ENCODE results near the gene TMEM179B.

The TMEM179B gene

GRCh38 chr11:62830904-62831519, 43.8 kb downstream of the TMEM179B start:
- peak overlapping the region; percentile 73 for H3K27ac ChIP-seq
- no peak for TF ChIP-seq CTCF (conservative IDR thresholded peaks at IDR 0.05)
- TF ChIP-seq ZFX (IDR thresholded peaks at IDR 0.05) = no peak

DNA sequence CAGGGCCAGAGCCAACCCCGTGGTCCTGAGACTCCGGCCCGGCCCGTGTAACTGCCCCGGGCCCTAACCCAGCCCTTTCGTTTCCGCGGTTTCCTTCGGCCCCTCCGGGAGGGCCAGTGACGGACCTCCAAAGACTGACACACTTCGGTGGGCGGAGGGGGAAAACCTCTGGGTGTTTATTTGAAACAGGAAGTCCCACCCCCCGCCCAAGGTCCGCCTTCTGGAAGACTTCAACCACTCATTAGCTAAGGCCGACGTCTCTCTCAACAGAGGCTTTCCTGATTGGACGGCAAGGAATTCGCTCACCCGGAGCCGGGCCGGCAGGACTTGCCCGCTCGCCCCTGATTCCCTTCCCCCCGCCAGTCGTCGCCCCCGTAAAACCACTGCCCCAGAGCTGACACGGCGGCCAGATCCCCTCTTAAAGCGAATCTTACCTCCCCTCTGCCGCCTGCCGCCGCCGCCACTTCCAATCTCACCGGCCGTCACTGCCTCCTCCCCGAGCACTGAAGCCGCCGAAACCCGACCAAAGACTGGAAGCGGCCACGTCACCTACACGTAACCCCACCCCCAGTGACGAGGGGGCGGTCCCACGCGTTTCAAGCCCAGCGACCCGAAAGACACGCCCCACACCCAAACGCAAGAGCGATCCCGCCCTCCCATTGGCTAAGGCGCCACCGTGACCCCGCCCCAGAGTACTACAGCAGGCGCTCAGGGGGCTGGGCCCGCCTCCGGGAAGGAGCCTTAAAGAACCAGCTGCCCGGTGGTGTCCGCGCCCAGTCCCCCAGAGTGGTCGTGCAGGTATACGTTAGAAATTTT, 44.5 kb downstream of the TMEM179B start, which contains the start of gene STX5:
TSS of gene STX5 (minus strand) at position 532 of the 816 bp plus-strand sequence. CDS start 808 bp downstream, outside the sequence.
- peak within 1 kb of the TSS; percentile 73 for H3K27ac ChIP-seq

DNA sequence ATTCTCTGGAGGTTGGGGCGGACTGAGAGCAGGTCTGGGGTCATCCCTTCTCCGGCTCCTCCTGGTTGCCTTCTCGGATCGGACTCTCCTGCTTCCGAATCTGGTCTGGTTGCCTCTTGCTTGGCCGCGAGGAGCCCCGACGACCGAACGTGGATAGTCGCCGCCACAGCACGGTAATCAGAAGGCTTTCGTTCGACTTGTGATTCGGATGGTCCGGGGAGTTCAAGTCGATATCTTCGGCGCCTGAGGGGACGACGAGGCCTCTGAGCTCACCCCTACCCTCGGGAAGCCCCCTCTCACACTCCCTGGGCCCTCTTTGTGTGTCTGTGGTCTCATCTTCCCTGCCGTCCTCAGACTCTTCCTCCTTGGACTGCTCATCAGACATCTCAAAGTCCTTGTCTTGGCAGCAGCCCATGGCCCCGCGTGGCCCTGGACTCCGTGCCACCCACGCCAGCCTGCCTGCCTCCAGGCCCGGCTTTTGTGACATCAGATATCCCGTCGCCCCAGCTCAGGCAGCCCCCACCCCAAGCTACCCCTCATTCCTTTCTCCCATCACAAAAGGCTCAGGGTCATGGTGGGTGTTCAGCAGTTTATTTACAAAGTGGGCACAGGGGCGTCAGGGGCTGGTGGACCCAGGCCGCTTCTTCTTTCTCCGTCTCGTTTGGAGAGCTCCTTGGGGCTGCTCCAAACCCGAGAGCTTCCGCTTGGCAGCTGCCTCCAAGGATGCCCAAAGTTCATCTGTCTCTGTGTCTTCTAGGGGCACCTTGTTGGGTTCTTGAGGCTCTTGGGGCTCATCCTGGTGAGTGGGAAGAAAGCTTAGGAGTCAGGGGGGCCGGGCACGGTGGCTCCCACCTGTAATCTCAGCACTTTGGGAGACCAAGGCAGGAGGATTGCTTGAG, 45.4 kb downstream of the TMEM179B start, which contains the start of gene TEX54:
TSS of gene TEX54 (minus strand) at position 506 of the 899 bp plus-strand sequence.
- no peak for TF ChIP-seq ZFX (IDR thresholded peaks at IDR 0.05)
- no peak for TF ChIP-seq CTCF (conservative IDR thresholded peaks at IDR 0.05)
- peak within 1 kb of the TSS; percentile 73 for H3K27ac ChIP-seq

More for the DNA sequence above, 44.5 kb downstream of the TMEM179B start, which contains the start of gene STX5:
- TF ChIP-seq ZFX (IDR thresholded peaks at IDR 0.05) (no peak), CTCF (conservative IDR thresholded peaks at IDR 0.05) (no peak)

DNA sequence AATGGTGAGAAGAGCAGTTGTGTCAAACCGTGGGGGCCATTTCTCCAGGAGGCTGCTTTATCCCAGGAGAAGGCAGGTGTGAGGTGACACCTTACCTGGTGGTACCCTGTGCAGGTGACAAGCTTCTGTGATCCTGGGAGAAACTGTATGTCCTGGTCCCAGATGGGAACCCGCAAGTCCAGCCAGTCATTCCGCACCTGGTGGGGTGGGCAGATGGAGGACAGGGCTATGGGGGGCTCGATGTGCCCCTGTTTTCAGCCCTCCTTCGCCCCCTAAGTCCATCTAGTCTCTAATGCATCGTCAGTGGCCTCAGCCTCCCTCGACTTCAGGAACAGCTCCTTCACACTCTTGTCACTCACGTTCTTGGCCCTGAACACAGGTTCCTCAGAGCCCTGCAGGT, 48.1 kb downstream of the TMEM179B start:
- H3K27ac ChIP-seq = no peak overlapping the region
- TF ChIP-seq ZFX (IDR thresholded peaks at IDR 0.05) (no peak), CTCF (conservative IDR thresholded peaks at IDR 0.05) (no peak)

DNA sequence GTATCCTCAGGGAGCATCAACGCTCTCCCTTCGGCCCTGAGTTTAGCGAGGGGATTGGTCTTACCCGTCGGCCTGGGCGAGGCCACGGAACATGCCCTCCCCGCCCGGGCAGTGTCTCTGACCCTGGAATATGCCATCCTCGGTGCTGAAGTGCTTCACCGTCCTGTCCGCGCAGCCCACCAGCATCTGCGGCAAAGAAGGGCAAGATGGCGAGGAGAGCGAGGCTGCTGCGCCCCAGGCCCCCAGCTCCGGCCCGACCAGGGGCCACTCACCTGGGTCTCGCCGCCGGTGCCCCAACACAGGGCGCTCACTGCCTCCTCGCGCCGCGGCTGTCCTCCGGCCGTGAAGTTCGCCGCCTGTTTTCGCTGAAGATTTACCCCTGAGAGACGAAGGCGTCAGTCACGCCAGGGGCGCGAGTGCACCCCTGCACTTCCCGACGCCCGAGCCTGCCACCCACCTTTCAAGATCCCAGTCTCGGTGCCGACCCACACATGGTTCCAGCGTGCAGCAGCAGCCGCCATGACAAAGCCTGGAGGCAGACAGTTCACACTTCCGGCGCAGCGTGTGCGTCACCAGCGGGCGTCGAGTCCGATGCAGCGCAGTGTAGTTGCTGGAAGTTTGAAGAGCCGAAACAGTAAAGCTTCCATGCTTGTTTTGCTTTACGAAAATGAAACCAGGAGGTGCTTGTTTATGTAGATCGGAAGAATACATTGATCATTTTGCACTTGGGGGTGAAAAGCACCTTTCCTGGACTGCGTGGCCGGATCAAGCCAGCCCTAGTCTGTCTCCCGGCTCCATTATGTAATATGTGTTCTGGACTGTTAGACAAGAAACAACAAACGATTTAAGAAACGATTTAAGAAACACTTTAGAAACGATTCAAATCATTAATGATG, 52.1 kb downstream of the TMEM179B start, which contains the start of gene WDR74:
TSS of gene WDR74 (minus strand) at position 541 of the 896 bp plus-strand sequence. CDS start at position 521, 20 bp downstream.
- TF ChIP-seq CTCF (conservative IDR thresholded peaks at IDR 0.05) (no peak), ZFX (IDR thresholded peaks at IDR 0.05) (peak; percentile 24; the same call in 1 of the 2 replicates)

More for the DNA sequence above, 52.1 kb downstream of the TMEM179B start, which contains the start of gene WDR74:
- peak within 1 kb of the TSS; percentile 87 for H3K27ac ChIP-seq
